GM21367 (cell line): ENCODE measurements around the gene PRR16.

Experiments used
- ATAC-seq: cut with Tn5 transposase; IDR thresholded peaks from one replicate; pipeline ENCODE4 v1.9.1; 2021; ENCODE audit not compliant: unreplicated experiment

PRR16 gene

GRCh38 chr5:120463006-120463680, 957 bp upstream of the PRR16 start:
- ATAC-seq = no peak

DNA sequence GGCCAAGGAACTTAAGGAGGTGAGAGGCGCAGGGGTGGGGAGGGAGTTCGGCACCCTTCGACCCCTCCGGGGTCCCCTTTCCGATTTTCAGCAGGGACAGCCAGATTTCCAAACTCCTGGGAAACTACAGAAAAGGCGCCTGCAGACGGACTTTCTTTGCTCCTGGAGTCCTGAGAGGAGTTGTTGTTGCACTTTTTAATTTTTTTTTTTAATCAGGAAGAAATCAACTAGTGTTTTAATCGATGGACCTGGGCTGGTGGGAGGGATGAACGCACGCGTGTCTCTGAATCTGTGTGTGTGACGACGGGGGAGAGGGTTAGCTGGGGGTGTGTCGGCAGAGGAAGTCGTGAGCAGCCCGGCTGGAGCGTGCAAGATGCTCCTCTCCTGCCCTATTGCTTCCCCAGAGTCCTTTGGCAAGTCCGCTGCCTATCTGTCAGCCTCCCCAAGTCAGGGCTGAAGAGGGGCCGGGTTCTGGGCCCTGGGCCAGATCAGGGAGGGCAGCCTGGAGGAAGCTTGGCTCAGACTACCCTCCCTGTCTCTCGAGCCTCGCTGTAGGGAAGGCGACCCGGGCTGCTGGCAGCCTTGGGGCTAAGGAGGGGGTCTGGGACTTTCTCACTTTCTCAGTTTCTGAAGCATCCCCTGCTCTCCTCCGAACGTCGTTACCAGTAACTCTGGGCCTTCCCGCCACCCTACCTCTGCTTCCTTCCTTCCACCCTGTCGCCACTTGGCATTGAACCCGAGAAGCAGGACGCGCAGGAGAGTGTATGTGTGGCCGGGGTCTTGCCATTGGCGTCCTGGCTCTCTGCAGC, 731 bp downstream of the PRR16 start:
- ATAC-seq = no peak

DNA sequence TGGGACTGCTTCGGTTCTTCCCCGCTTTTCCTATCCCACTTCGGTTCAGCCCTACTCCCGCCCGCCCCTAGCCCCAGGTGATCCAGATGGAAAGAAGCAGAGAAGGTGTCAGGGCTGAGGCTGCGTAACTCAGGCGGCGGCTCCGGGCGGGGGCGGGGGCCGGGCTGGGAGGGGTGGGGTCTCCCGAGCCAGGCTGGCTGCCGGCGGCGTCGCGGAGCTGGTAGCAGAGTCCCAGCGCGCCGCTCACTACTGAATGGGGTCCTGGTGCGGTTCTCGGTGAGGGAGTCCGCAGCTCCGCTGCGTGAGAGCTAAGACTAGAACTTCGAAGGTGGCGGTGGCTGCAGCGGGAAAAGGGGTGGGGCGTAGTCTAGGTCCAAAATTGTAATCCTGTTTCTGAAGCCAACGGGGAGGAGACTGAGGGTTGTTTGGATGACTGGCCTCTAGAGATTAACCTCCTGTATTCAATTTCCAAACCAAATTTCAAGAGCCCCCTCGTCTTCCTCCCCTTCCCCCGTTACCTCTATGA, 1.4 kb downstream of the PRR16 start:
- ATAC-seq = no peak

DNA sequence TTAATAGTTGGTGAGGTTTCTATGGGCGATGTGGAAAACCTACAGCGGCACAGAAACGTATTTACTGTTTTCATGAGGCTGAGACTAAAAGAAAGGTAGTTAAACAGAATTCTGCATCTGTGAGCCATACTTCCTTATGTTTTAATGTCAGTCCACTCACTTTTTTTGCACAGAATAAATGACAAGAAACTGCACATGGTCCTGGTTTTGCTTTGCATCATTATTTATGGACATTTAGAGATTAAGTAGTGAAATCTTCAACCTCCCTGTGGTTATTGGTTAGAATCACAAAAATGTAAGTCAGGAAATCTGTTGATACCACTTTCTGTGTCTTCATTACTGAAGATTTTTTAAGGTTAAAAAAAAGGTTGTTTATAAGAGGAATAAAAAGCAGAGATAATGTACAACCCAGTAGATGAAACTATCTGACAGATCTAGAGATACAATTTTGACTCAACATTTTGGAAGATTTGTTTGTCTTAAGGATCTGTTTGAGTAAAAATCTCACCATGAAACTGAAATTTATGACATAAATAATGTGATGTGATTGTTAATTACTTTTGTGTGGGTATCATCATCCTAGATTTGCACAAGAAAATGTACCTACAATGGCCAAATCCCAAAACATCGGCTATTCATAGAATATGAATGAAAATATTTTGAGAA, 2.4 kb downstream of the PRR16 start:
- ATAC-seq = no peak

DNA sequence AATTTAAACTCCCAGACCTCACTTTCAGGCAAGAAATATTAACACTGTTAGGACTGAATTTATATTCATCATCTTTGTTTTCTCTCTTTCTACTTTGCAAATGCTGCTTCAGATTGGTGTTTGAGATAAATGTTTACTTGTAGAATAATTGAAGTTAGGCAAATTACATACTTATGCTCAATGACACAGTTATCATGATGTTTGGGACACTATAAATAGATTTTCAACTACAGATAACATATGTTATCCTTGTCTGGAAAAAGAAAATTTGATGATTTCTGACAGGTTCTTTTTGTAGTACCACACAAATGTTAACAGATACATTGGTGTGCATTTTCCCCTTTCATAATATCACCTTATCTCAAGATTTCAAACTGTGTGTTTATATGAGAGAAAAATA, 7.9 kb downstream of the PRR16 start:
- ATAC-seq = no peak

GRCh38 chr5:120472911-120473310, 8.8 kb downstream of the PRR16 start:
- ATAC-seq = no peak

DNA sequence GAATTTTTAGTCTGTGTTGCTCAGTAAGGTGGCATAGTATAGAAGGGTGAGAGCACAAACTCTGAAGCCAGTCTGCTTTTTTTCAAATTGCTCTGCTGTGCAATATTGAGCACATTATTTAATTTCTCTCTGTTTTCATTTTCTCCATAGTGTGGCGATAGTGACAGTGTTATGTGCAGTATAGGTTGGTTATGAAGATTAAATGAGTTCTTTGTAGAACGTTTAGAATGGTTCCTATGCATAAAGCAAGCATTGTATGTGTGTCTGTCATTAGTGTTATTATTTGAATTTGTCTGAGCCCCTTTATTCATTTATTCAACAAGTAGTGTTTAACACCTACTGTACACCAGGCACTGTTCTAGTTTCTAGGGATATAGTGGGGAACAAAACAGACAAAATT, 9.2 kb downstream of the PRR16 start:
- no peak for ATAC-seq

DNA sequence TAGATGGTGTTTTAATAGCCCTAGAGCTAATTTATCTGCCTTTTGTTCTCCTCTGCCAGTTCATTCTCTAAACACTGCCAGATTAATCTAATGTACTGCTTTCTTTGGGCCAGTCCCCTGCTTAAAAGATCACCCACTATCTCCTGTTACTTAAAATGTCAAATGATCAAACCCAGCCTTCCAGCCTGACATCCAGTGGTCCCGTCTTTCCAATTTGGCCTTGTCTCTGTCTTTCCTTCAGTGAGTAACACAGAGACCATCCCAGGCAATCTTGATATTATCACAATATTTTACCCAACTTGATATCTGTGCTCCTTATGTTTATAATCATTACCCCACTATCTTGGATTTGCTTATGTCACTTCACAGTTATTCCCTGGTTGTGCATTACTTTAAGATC, 12.0 kb downstream of the PRR16 start:
- no peak for ATAC-seq

- no peak for ATAC-seq
Measured at GRCh38 chr5:120479066-120479465, 15.0 kb downstream of the PRR16 start.

GRCh38 chr5:120499876-120500563, 35.9 kb downstream of the PRR16 start:
- no peak for ATAC-seq

DNA sequence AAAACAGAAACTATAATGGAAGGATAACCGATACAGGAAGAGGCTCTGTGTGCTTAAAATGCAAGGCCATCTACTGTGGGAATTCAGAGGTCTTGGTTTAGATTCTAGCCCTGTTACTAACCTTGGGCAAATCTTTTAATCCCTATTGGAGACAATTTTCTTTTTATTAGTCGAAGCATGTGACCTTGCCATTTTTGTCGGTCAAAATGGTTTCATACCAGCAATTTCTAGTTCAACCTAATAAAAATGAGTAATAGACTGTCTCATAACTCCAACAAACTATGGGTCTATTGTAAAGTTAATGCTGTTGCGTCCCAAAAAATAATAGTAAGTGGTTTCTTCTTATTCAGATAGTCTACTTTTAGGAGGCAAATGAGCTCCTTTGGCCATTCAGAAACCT, 38.4 kb downstream of the PRR16 start:
- no peak for ATAC-seq

- ATAC-seq = no peak
Measured at GRCh38 chr5:120503341-120503740, 39.2 kb downstream of the PRR16 start.

DNA sequence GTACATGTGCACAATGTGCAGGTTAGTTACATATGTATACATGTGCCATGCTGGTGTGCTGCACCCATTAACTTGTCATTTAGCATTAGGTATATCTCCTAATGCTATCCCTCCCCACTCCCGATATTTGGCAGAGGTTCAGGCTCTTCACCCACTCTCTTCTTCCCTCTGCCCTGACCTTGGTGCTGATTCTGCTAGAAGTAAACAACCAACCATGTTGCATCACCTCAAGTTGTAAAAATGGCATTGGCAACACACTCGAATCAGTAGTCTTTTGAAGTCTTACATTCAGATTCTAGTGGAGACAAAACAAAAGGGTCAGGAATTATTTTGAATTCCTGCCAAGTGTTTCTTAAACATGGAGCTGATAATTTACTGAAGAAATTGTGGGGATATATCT, 40.0 kb downstream of the PRR16 start:
- ATAC-seq = no peak

DNA sequence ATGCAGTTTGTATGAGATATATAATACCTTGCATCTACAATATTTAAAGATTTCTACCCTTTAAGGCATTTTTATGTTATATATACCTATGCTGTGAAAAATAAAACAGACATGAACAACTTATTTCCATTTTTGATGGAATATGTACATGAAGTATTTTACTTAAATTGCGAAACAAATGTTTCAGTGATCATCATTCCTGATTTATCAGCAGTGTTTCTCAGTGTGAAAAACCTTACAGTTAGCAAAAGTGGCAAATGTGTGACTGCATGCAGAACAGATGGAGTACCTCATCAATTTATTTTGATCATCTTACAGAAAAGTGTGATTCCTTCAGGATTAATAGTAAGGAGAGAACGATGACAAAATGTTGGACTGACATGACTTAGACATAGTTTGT, 43.1 kb downstream of the PRR16 start:
- ATAC-seq = no peak

- no peak for ATAC-seq
Measured at GRCh38 chr5:120507800-120508463, 43.8 kb downstream of the PRR16 start.

DNA sequence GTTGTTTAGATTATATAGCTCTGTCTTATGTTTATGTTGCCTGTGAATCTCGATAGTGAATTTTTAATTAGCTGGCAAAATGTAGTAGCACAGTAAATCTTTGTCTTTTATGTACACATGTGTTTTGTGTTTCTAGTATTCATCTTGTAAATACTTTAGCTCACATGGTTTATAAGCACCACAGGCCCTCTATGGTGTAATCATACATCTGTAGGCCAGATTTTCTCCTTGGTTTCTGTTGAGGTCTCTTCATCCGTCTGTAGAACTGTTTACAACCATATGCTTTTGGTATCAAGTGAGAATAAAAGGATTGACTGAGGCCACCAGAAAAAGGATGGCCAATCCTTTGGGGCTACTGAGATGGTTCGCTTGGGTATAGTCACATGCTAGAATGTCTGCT, 45.0 kb downstream of the PRR16 start:
- no peak for ATAC-seq

DNA sequence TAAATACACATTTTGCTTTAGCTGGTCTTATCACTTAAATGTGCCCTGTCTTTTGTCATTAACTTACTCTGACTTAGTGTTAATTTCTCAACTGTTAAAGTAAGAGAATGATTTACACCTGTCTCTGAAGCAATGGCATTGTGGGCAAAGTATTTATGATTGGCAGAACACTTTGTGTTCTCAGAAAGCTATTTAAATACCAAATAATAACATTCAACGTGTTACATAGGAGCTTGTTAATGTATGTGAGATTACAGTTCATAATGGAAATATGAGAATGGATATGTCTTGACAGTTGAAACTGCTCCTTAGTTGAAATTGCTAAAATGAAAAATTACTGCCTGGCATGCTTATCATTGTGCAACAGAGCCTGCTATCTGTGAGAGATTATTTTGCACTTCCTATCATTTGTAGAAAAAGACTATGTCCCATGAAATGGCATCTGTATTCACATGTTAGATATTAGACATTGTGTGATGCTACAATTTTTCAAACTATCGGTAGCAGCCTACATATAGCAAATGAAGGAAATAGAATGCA, 46.1 kb downstream of the PRR16 start:
- ATAC-seq = no peak

DNA sequence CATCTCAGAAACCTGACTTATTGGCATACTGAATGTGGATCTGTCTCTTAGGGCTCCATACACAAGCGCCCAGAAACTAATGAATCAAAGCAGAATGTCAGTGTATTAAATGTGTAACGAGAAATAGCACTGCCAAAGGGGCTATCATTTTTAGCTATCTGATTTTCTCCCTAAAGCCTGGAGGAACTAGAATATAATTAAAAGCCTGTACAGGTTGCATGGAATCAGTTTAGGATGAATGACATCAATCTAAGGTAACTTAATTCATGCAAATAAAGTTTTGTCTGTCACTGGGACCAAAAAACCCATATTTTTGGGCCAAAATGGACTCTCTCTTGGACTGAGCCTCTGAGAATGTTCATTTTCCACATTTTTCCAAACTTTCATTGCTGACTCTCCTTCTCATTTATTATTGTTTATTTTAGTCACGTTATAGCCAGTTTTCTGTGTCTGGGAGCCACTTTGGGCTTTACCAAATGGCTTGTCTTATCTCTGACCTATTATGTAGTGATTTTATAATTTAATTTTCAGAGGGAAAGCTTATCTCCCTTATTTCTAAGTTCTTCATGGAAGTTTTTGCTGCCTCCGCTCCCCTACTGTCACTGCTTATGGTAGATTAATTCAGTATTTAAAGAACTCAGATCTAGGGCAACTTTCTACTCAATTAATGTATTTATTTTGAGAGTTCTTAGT, 47.0 kb downstream of the PRR16 start:
- no peak for ATAC-seq

DNA sequence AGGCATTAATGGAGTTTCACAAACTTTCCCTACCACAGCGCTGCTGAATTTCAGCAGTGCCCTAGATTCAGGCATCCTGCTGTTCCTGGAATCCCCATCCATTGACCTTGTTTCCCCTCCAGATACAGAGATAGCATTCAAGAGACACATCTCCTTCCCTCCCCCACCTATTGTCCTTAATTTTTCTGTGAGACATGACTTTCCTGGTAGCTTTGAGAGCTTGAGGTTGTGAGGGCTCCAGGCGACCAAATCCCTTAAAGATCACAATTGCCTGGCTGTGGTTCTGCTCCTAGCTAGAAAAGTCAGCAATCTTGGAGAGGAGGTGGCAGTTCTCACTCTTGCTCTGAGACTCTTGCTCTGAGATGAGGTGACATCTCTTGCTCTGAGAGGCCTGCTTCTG, 48.0 kb downstream of the PRR16 start:
- no peak for ATAC-seq
